B cell (primary cell): ENCODE results near the gene MLLT10. TPM values are rescaled to one million over a fixed set of nuclear protein-coding genes. Genes with fewer than 3 reads are reported as not detected.

Experiments
- ATAC-seq: fragments of 200-7000 bp; cut with Tn5 transposase; one replicate; pipeline ENCODE4 v1.10.0; 2021; ENCODE audit warnings: low read depth, mild to moderate bottlenecking, moderate number of reproducible peaks, moderate library complexity
- CTCF ChIA-PET: fragments of 350-600 bp; sonication (Branson Sonifier 250); formaldehyde crosslinking; loops from one replicate; lab custom pipeline; 2021; ENCODE audit warnings: antibody characterized with exemption, inconsistent platforms; lab: Charles Lee
- POLR2A ChIA-PET: fragments of 350-600 bp; sonication (Branson Sonifier 250); formaldehyde crosslinking; loops from one replicate; lab custom pipeline; 2021; ENCODE audit warnings: antibody characterized with exemption; lab: Charles Lee
- DNase-seq: peaks from one replicate; pipeline ENCODE4 v3.0.0; 2013
- H2AFZ ChIP-seq: 2 replicates; pipeline ENCODE4 v1.6.1; 2012; ENCODE audit warnings: mild to moderate bottlenecking, low read depth, low read length; ENCODE audit not compliant: insufficient read depth, poor library complexity, severe bottlenecking
- H3K27ac ChIP-seq, 2 donors: 1 replicate in 1 of 2; 2 replicates in 1 of 2; pipeline ENCODE4 v1.5.1; 2012 to 2013; ENCODE audit warnings: low read length in 2 of 2, mild to moderate bottlenecking in 2 of 2, moderate library complexity in 1 of 2
- H3K27me3 ChIP-seq, 4 experiments: fragments of 200-600 bp in 1 of 4; sonication (generic) in 1 of 4; replicated peaks in 1 of 4; 1 replicate in 2 of 4; 2 replicates in 2 of 4; pipeline versions ENCODE4 v1.6.1 to v1.7.0; 2013 to 2016; ENCODE audit warnings: low read length in 3 of 4, mild to moderate bottlenecking in 2 of 4, mixed read lengths in 1 of 4, moderate library complexity in 1 of 4; ENCODE audit not compliant: insufficient read depth in 4 of 4, control insufficient read depth in 3 of 4; ENCODE audit errors: control extremely low read depth in 1 of 4
- H3K36me3 ChIP-seq, 2 experiments: replicated peaks in 1 of 2; 1 replicate in 1 of 2; 2 replicates in 1 of 2; pipeline versions ENCODE4 v1.6.1 to v1.7.1; 2013; ENCODE audit warnings: low read length in 1 of 2; ENCODE audit not compliant: insufficient read depth in 2 of 2, control insufficient read depth in 1 of 2; ENCODE audit errors: control extremely low read depth in 1 of 2, extremely low read depth in 1 of 2
- H3K4me1 ChIP-seq, 2 donors: fragments of 200-600 bp in 1 of 2; sonication (generic) in 1 of 2; 1 replicate in 1 of 2; 2 replicates in 1 of 2; pipeline versions ENCODE4 v1.5.1 to v1.6.1; 2013 to 2017; ENCODE audit warnings: low read length in 2 of 2; ENCODE audit not compliant: control insufficient read depth in 2 of 2, insufficient read depth in 2 of 2
- H3K4me2 ChIP-seq: replicated peaks from 2 replicates; pipeline ENCODE3; 2012; ENCODE audit warnings: mild to moderate bottlenecking, low read depth, low read length; ENCODE audit not compliant: poor library complexity, severe bottlenecking
- H3K4me3 ChIP-seq, 5 experiments: fragments of 200-600 bp in 1 of 5; sonication (generic) in 1 of 5; 1 replicate in 3 of 5; 2 replicates in 2 of 5; pipeline versions ENCODE4 v1.5.1 to v1.7.0; 2011 to 2016; ENCODE audit warnings: low read length in 4 of 5, mild to moderate bottlenecking in 4 of 5, low read depth in 2 of 5, control low read depth in 1 of 5, moderate library complexity in 1 of 5; ENCODE audit not compliant: insufficient read depth in 1 of 5; ENCODE audit errors: control extremely low read depth in 1 of 5, extremely low read depth in 1 of 5
- H3K79me2 ChIP-seq: fragments of 200-600 bp; sonication (generic); one replicate; pipeline ENCODE4 v1.6.0; 2016; ENCODE audit warnings: low read length; ENCODE audit not compliant: control insufficient read depth, insufficient read depth
- H3K9ac ChIP-seq: fragments of 200-600 bp; sonication (generic); 2 replicates; pipeline ENCODE4 v1.6.1; 2017; ENCODE audit warnings: mild to moderate bottlenecking, low read length, moderate library complexity
- H3K9me3 ChIP-seq, 3 donors: one replicate each; pipeline versions ENCODE4 v1.6.1 to v1.7.1; 2013; ENCODE audit warnings: low read length in 2 of 3; ENCODE audit not compliant: control insufficient read depth in 2 of 3, insufficient read depth in 1 of 3; ENCODE audit errors: control extremely low read depth in 1 of 3
- H4K20me1 ChIP-seq: 2 replicates; pipeline ENCODE4 v1.6.0; 2012; ENCODE audit warnings: mild to moderate bottlenecking, low read length; ENCODE audit not compliant: insufficient read depth, control insufficient read depth, poor library complexity, severe bottlenecking
- H3K27ac Mint-ChIP-seq: one replicate; pipeline ENCODE4 v1.8.0; 2021; ENCODE audit warnings: mixed read lengths
- H3K27me3 Mint-ChIP-seq: one replicate; pipeline ENCODE4 v1.8.0; 2021; ENCODE audit warnings: mixed read lengths
- H3K4me1 Mint-ChIP-seq: one replicate; pipeline ENCODE4 v1.8.0; 2021; ENCODE audit warnings: mixed read lengths
- H3K4me3 Mint-ChIP-seq: one replicate; pipeline ENCODE4 v1.8.0; 2021; ENCODE audit warnings: mixed read lengths
- H3K9me3 Mint-ChIP-seq: one replicate; pipeline ENCODE4 v1.8.0; 2022; ENCODE audit warnings: mixed read lengths; ENCODE audit not compliant: insufficient read depth
- CTCF ChIP-seq: fragments of 200-600 bp; IDR thresholded peaks from one replicate; pipeline ENCODE4 v1.8.0; 2022; ENCODE audit warnings: antibody characterized with exemption, mild to moderate bottlenecking
- EZH2 ChIP-seq: IDR thresholded peaks from 2 replicates; pipeline ENCODE4 v1.6.1; 2012; ENCODE audit warnings: borderline replicate concordance, low read depth, mild to moderate bottlenecking, moderate library complexity, low read length; ENCODE audit not compliant: insufficient read depth, poor library complexity, severe bottlenecking
- WGBS: methylation state at CpG from one replicate; pipeline ENCODE4 v1.1.5; 2013; ENCODE audit warnings: missing lambda C conversion rate; ENCODE audit not compliant: insufficient coverage; 5-methylcytosine and 5-hydroxymethylcytosine counted together
- intact Hi-C: fragments of 100-400 bp; cut with micrococcal nuclease; formaldehyde crosslinking; loops from one replicate; pipeline ENCODE4 v1.10.0; 2022
- polyA plus RNA-seq: library from polyadenylated mRNA; depleted of rRNA; stranded (reverse); fragments of >200 nt; gene quantifications from 2 replicates; pipeline ENCODE4 v1.2.3, GENCODE V29; 2012
- total RNA-seq, 2 donors: library from RNA; stranded (reverse); fragments of 120-200 nt in 1 of 2; gene quantifications; 1 replicate in 1 of 2; 2 replicates in 1 of 2; pipeline versions ENCODE4 v1.2.3 to v1.2.4, GENCODE V29; 2013 to 2022

The MLLT10 gene
- total and polyA plus RNA-seq, 2 donors (not counting 1 experiment from before 2014, with no cell fraction given): 21.7 to 70.5 TPM

GRCh38 chr10:21747809-21748208 is 213.8 kb downstream of the MLLT10 start:
- intact Hi-C loops: no loop called here
- no peak overlapping the region for H3K4me3 Mint-ChIP-seq
- H3K27me3 Mint-ChIP-seq: no peaks in the 10 kb centered on the region
- Histone ChIP-seq H3K4me1 (no peaks in the 10 kb centered on the region), H3K27me3 (no peaks in the 10 kb centered on the region), H3K4me3 (no peak overlapping the region), H4K20me1 (no peaks in the 10 kb centered on the region), H3K36me3 (peaks cover 2 to 16% of the 10 kb centered on the region in 2 experiments), H3K9me3 (no peaks in the 10 kb centered on the region), H2AFZ (no peak overlapping the region), H3K27ac (no peak overlapping the region), H3K4me2 (no peak overlapping the region), H3K9ac (no peak overlapping the region), H3K79me2 (no peaks in the 10 kb centered on the region)
- CTCF ChIA-PET: interaction anchor here (0.6 kb wide), 1 partner anchor 229 kb away, joined by 4 read pairs; no protein-coding TSS in a partner anchor
- POLR2A ChIA-PET: no interaction called here
- H3K4me1 Mint-ChIP-seq: peaks cover 2% of the 10 kb centered on the region
- no peaks in the 10 kb centered on the region for H3K9me3 Mint-ChIP-seq
- no peak overlapping the region for H3K27ac Mint-ChIP-seq
- DNase-seq (no peak), ATAC-seq (no peak)
- TF ChIP-seq EZH2 (no peak), CTCF (no peak)
- no CpG with 5 or more reads among the region's 4 CpGs for WGBS

- no peaks in the 10 kb centered on the region for H3K4me1 ChIP-seq
- DNase-seq (no peak), ATAC-seq (no peak)
- Mint-ChIP-seq H3K9me3 (no peaks in the 10 kb centered on the region), H3K4me3 (no peak overlapping the region), H3K27ac (no peak overlapping the region), H3K27me3 (no peaks in the 10 kb centered on the region), H3K4me1 (peaks cover 2% of the 10 kb centered on the region)
- POLR2A ChIA-PET: no interaction called here
- no peak overlapping the region for H2AFZ ChIP-seq
- no peak overlapping the region for H3K4me3 ChIP-seq
- no peaks in the 10 kb centered on the region for H3K79me2 ChIP-seq
- H3K27ac ChIP-seq: no peak overlapping the region
- no peak for TF ChIP-seq CTCF
- TF ChIP-seq EZH2: no peak
- no peak overlapping the region for H3K9ac ChIP-seq
- CTCF ChIA-PET: no interaction called here
- no peaks in the 10 kb centered on the region for H3K9me3 ChIP-seq
- no peak overlapping the region for H3K4me2 ChIP-seq
- 83% methylated on average over 1 of the region's 3 CpGs for WGBS
- H3K36me3 ChIP-seq: peaks cover 0 to 1% of the 10 kb centered on the region in 2 experiments
- intact Hi-C loops: no loop called here
- H3K27me3 ChIP-seq: no peaks in the 10 kb centered on the region
- H4K20me1 ChIP-seq: no peaks in the 10 kb centered on the region
Observed at GRCh38 chr10:21749788-21750187, 215.8 kb downstream of the MLLT10 start.
